GM10266 (cell line): Measurements from ENCODE around the gene PIP4K2C.

Experiments used
- DNase-seq: peaks from one replicate; pipeline ENCODE4 v3.0.0; 2012; ENCODE audit errors: extremely low spot score
- TF ChIP-seq, protein P1 (sequence below): IDR thresholded peaks from 2 replicates; pipeline ENCODE4 v1.5.1; 2012; ENCODE audit warnings: mild to moderate bottlenecking, low read depth; ENCODE audit not compliant: control insufficient read depth, insufficient read depth; ENCODE audit errors: missing control alignments

Gene PIP4K2C

DNA sequence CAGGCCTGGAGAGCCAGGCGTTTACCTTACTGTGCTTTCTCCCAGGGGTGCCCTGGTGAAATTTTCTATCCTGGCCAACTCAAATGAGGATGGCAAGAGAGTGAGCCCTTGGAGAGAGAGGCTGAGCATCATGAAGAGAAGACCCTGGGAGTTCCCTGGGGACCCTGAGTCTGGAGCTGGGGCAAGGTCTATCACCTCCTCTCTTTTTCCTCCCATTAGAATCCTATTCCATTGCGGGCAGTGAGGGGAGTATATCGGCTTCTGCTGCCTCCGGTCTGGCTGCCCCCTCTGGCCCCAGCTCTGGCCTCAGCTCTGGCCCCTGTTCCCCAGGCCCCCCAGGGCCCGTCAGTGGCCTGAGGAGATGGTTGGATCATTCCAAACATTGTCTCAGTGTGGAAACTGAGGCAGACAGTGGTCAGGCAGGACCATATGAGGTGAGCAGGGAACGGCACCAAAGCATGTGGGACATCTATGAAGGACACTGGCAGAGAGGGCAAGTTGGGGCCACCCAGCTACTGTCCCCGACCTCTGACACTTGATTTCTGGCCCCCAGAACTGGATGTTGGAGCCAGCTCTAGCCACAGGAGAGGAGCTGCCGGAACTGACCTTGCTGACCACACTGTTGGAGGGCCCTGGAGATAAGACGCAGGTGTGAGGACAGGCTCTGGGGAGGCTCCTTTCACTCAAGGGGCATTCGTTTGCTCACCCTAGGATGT lies 21.9 kb downstream of the PIP4K2C start:
- DNase-seq = peak; percentile 31
- TF ChIP-seq, protein P1, sequence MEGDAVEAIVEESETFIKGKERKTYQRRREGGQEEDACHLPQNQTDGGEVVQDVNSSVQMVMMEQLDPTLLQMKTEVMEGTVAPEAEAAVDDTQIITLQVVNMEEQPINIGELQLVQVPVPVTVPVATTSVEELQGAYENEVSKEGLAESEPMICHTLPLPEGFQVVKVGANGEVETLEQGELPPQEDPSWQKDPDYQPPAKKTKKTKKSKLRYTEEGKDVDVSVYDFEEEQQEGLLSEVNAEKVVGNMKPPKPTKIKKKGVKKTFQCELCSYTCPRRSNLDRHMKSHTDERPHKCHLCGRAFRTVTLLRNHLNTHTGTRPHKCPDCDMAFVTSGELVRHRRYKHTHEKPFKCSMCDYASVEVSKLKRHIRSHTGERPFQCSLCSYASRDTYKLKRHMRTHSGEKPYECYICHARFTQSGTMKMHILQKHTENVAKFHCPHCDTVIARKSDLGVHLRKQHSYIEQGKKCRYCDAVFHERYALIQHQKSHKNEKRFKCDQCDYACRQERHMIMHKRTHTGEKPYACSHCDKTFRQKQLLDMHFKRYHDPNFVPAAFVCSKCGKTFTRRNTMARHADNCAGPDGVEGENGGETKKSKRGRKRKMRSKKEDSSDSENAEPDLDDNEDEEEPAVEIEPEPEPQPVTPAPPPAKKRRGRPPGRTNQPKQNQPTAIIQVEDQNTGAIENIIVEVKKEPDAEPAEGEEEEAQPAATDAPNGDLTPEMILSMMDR = no peak

DNA sequence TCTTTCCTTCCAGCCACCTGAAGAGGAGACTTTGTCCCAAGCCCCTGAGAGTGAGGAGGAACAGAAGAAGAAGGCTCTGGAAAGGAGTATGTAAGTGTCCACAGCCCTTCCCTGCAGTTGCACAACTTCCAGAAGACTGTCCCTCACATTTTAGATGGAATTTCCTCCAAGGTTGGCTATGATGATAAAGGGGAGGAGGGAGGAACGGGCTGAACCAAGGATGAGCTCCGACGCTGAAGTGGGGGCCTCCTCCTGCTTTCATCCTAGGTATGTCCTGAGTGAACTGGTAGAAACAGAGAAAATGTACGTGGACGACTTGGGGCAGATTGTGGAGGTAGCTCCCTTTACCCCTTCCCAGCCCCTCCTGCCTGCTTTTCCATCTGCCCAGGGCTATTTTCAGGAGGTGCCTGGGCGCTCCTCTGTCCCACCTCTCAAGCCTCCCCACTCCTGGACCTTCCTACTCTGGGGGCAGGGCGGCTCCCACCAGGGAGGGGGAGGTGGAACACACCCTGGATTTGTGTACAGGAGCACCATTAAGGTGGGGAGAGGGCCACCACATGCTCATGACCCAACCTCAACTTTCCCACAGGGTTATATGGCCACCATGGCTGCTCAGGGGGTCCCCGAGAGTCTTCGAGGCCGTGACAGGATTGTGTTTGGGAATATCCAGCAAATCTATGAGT lies 22.6 kb downstream of the PIP4K2C start:
- DNase-seq = no peak
- TF ChIP-seq, protein P1 = no peak

DNA sequence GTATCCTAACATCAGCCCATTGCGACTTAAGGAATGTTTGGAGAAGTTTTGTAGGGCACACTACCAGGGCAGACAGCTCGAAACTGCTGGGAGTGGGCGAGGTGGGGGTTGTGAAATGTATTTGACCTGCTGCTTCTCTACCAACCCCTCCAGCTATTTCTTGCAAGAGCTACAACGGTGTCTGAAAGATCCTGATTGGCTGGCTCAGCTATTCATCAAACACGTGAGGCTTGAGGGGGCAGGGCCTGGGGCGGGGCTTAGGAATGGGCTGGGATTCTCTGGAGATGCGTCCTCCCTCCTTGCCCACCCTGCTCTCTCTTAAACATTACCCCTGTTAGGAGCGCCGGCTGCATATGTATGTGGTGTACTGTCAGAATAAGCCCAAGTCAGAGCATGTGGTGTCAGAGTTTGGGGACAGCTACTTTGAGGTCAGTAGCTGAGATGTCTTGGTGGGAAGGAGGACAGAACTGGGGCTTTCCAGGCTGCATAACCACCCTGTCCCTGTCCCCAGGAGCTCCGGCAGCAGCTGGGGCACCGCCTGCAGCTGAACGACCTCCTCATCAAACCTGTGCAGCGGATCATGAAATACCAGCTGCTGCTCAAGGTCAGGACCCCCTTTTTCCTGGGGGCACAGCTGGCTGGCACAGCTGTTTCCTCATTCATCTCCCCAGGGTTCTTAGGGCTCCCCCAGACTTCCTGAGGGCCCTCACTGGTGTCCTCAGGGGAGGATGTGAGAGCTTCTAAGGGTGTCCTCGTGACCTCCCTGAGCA lies 23.4 kb downstream of the PIP4K2C start:
- peak; percentile 91 for DNase-seq

DNA sequence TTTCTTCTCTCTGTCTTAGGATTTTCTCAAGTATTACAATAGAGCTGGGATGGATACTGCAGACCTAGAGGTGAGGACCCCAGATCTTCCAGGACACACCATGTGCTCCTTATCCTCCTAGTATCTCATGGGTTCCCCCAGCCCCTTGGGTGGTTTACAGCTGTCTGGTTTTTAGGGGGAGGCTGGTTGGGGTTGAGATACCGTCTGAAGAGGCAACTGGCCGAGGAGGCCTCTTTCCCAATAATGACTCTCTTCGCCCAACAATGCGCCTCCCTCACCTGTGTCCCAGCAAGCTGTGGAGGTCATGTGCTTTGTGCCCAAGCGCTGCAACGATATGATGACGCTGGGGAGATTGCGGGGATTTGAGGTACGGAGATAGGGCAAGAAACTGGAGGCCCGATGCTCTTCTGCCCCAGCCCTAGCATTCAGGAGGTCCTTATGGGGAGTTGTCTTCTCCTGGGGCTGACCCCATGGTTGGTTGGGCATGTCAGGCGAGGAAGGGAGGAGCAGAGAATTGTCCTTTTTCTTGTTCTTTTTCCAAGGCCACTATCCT lies 24.0 kb downstream of the PIP4K2C start:
- DNase-seq = no peak
- TF ChIP-seq, protein P1 = no peak

More for the DNA sequence above, 23.4 kb downstream of the PIP4K2C start:
- TF ChIP-seq, protein P1 = no peak

DNA sequence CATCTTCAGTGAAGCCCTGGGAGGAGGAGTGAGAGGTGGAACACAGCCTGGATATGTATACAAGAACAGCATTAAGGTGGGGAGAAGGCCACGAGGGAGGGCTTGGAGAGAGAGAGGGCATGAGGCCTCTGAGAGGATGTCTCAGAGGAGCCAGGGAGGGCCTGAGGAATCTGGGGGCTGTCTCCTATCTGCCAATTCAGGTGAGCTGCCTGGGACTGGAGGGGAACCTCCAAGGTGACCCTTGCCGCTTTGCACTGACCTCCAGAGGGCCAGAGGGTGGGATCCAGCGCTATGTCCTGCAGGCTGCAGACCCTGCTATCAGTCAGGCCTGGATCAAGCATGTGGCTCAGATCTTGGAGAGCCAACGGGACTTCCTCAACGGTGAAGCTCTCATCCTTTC lies 24.6 kb downstream of the PIP4K2C start:
- DNase-seq = no peak
- TF ChIP-seq, protein P1 = no peak

DNA sequence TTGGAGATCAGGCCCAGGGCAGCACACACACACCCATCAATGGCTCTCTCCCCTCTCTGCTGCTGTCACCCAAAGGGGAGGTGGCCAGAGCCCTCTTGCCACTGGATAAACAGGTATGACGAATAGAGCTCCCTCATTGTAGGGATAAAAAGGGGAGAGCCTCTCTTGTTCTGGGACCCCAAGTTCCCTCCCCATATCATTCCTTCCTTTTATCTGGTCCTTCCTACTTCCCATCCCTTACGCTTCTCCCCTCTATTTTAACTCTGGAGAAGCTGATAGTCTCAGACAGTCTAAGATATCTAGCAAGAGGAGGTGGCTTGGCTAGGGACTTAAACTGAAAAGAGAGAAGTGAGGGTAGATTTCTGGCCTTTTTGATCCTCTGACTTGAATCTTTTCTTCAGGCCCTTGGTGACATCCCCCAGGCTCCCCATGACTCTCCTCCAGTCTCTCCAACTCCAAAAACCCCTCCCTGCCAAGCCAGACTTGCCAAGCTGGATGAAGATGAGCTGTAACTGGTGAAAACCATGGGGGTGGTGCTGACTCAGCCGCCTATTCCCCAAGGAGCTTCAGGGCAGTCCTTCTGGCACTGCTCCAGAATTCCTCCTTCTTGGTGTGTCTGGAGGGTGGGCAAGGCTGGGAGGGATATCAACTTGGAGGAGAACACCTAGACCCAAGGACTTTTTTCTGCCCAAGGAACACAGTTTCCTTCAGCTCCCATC lies 25.6 kb downstream of the PIP4K2C start:
- TF ChIP-seq, protein P1 = no peak
- DNase-seq = no peak
